SK-N-SH (cell line): ENCODE data around the gene DNMBP. TPM values are rescaled to one million over a fixed set of nuclear protein-coding genes. Genes with fewer than 3 reads are reported as not detected.
A peak's percentile ranks its signal among the peaks of the same experiment; 100 is the strongest.

Experiments used
- CTCF ChIA-PET: fragments of 300-600, 350-600 bp; formaldehyde crosslinking; extraction: SDS; loops from one replicate; lab custom pipeline; 2021; lab: Yijun Ruan, JAX
- POLR2A ChIA-PET: fragments of 350-600 bp; sonication (Branson Sonifier 250); formaldehyde crosslinking; extraction: SDS; loops from one replicate; lab custom pipeline; 2020; ENCODE audit warnings: antibody characterized with exemption, inconsistent platforms; lab: Yijun Ruan, JAX
- DNase-seq: peaks from one replicate; pipeline ENCODE4 v3.0.0; 2012
- H2AFZ ChIP-seq: fragments of 200-600 bp; sonication (generic); 2 replicates; pipeline ENCODE4 v1.8.1; 2016; ENCODE audit warnings: antibody characterized with exemption, mild to moderate bottlenecking, low read depth
- H3F3A ChIP-seq: fragments of 200-600 bp; sonication (generic); replicated peaks from 2 replicates; pipeline ENCODE3; 2016; ENCODE audit warnings: antibody characterized with exemption, mild to moderate bottlenecking; ENCODE audit not compliant: insufficient read depth
- H3K27ac ChIP-seq, 2 experiments: fragments of 200-500 bp in 1 of 2; fragments of 200-600 bp in 1 of 2; sonication (Bioruptor generic) in 1 of 2; sonication (generic), shearing (Covaris generic) in 1 of 2; 2 replicates each; pipeline versions ENCODE4 v1.5.1 to v1.6.1; 2014 to 2016; ENCODE audit warnings: low read depth in 2 of 2, inconsistent platforms in 1 of 2, low read length in 1 of 2, mild to moderate bottlenecking in 1 of 2, mixed read lengths in 1 of 2
- H3K27me3 ChIP-seq: fragments of 200-600 bp; sonication (generic), shearing (Covaris generic); 2 replicates; pipeline ENCODE4 v1.6.1; 2016; ENCODE audit warnings: mixed run types; ENCODE audit not compliant: insufficient read depth
- H3K36me3 ChIP-seq, 2 experiments: fragments of 200-500 bp in 1 of 2; fragments of 200-600 bp in 1 of 2; sonication (Bioruptor generic) in 1 of 2; sonication (generic) in 1 of 2; replicated peaks in 1 of 2; 2 replicates each; pipeline versions ENCODE3 to v1.5.1; 2014 to 2016; ENCODE audit warnings: low read length in 1 of 2, mild to moderate bottlenecking in 1 of 2; ENCODE audit not compliant: insufficient read depth in 2 of 2, control insufficient read depth in 1 of 2
- H3K4me1 ChIP-seq, 2 experiments: fragments of 200-500 bp in 1 of 2; fragments of 200-600 bp in 1 of 2; sonication (Bioruptor generic) in 1 of 2; sonication (generic), shearing (Covaris generic) in 1 of 2; 2 replicates each; pipeline versions ENCODE4 v1.5.1 to v1.6.1; 2014 to 2016; ENCODE audit warnings: low read depth in 1 of 2, low read length in 1 of 2, mixed run types in 1 of 2; ENCODE audit not compliant: insufficient read depth in 2 of 2, control insufficient read depth in 1 of 2
- H3K4me2 ChIP-seq: fragments of 200-600 bp; sonication (generic), shearing (Covaris generic); 2 replicates; pipeline ENCODE4 v1.6.1; 2017; ENCODE audit warnings: mixed run types
- H3K4me3 ChIP-seq, 2 experiments: fragments of 200-500 bp in 1 of 2; fragments of 200-600 bp in 1 of 2; sonication (Bioruptor generic) in 1 of 2; sonication (generic), shearing (Covaris generic) in 1 of 2; 2 replicates each; pipeline versions ENCODE4 v1.5.1 to v1.8.1; 2014 to 2016; ENCODE audit warnings: low read depth in 2 of 2, inconsistent platforms in 1 of 2, low read length in 1 of 2, mild to moderate bottlenecking in 1 of 2, mixed read lengths in 1 of 2, moderate library complexity in 1 of 2
- H3K79me2 ChIP-seq: fragments of 200-600 bp; sonication (generic); 2 replicates; pipeline ENCODE4 v1.8.1; 2017; ENCODE audit warnings: mild to moderate bottlenecking; ENCODE audit not compliant: insufficient read depth
- H3K9ac ChIP-seq: fragments of 200-600 bp; sonication (generic); 2 replicates; pipeline ENCODE4 v1.6.1; 2017; ENCODE audit warnings: mixed run types
- H3K9me2 ChIP-seq: fragments of 200-600 bp; sonication (generic); 2 replicates; pipeline ENCODE4 v1.6.1; 2017; ENCODE audit warnings: mixed run types
- H3K9me3 ChIP-seq: fragments of 200-600 bp; sonication (generic); 2 replicates; pipeline ENCODE4 v1.6.1; 2017; ENCODE audit warnings: mixed run types, mild to moderate bottlenecking, moderate library complexity
- H4K20me1 ChIP-seq: fragments of 200-600 bp; sonication (generic); 2 replicates; pipeline ENCODE4 v1.6.1; 2017; ENCODE audit warnings: mild to moderate bottlenecking, mixed run types; ENCODE audit not compliant: insufficient read depth
- MXI1 ChIP-seq: IDR thresholded peaks from 2 replicates; pipeline ENCODE4 v1.6.1; 2012; ENCODE audit warnings: mild to moderate bottlenecking, low read depth, low read length, improper control_type of control experiment
- RCOR1 ChIP-seq: fragments of 150-350 bp; IDR thresholded peaks from 2 replicates; pipeline ENCODE4 v1.6.1; 2017; ENCODE audit warnings: antibody characterized with exemption, low read length
- SIN3A ChIP-seq: IDR thresholded peaks from 2 replicates; pipeline ENCODE4 v1.6.1; 2012; ENCODE audit warnings: low read depth, mild to moderate bottlenecking, low read length, moderate library complexity, borderline replicate concordance
- SMC3 ChIP-seq: IDR thresholded peaks from 2 replicates; pipeline ENCODE4 v1.6.1; 2012; ENCODE audit warnings: low read depth, low read length, improper control_type of control experiment
- TEAD4 ChIP-seq: IDR thresholded peaks from 2 replicates; pipeline ENCODE4 v1.4.0; 2012; ENCODE audit warnings: mild to moderate bottlenecking, borderline replicate concordance; ENCODE audit not compliant: insufficient read depth
- WGBS: methylation state at CpG from one replicate; pipeline ENCODE4 v1.1.6; 2017; ENCODE audit warnings: low lambda C conversion rate; 5-methylcytosine and 5-hydroxymethylcytosine counted together
- polyA plus RNA-seq, 3 experiments: library from polyadenylated mRNA; depleted of rRNA; stranded (reverse); fragments of >200 nt; gene quantifications; 2 replicates each; pipeline ENCODE4 v1.2.3, GENCODE V29; 2012
- TF ChIP-seq, protein P1 (sequence below): IDR thresholded peaks from 2 replicates; pipeline ENCODE4 v1.4.0; 2012; ENCODE audit warnings: low read depth, borderline replicate concordance
- TF ChIP-seq, protein P2 (sequence below): IDR thresholded peaks from 2 replicates; pipeline ENCODE4; 2012

Gene DNMBP
- polyA plus RNA-seq, 1 of the 3 experiments (the other 2 are of a cell fraction), result 40.2 TPM

DNA sequence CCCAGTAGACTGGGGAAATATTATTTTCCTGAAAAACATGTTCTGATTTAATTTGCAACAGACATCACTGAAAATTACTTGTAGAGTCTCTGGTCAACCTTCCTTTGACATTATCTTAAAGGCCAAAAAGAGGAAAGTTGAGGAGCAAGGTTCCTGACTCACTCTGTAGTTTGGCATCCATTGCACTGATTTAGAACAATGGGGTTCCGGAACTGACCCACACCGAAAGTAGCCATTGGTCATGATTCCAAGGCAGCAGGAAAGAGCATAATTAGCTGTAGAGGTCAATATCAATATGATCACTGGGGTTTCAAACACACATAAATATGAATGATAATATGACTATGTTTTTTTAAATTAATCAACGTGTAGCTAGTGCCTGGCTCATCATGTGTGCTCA, 65.8 kb downstream of the DNMBP start:
- H3K27ac ChIP-seq, result peak overlapping the region in 1 of 2 experiments; percentile 78; a peak in 1 of 4 replicates
- 88% methylated on average over 3 of the region's 3 CpGs for WGBS
- POLR2A ChIA-PET, result no interaction called here
- peaks cover 0 to 19% of the 10 kb centered on the region in 2 experiments for H3K36me3 ChIP-seq
- no peak overlapping the region for H3K4me2 ChIP-seq
- TF ChIP-seq, protein P1, sequence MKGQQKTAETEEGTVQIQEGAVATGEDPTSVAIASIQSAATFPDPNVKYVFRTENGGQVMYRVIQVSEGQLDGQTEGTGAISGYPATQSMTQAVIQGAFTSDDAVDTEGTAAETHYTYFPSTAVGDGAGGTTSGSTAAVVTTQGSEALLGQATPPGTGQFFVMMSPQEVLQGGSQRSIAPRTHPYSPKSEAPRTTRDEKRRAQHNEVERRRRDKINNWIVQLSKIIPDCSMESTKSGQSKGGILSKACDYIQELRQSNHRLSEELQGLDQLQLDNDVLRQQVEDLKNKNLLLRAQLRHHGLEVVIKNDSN, result no peak
- TF ChIP-seq RCOR1 (no peak), TEAD4 (no peak), SIN3A (no peak)
- H4K20me1 ChIP-seq, result peaks cover 73% of the 10 kb centered on the region
- no peaks in the 10 kb centered on the region for H3K27me3 ChIP-seq
- H3F3A ChIP-seq, result peaks cover 30% of the 10 kb centered on the region
- no peak for DNase-seq
- peaks cover 0 to 20% of the 10 kb centered on the region in 2 experiments; a peak in 2 of 4 replicates for H3K4me1 ChIP-seq
- H3K9me2 ChIP-seq, result no peaks in the 10 kb centered on the region
- no peak overlapping the region for H3K4me3 ChIP-seq
- H3K9me3 ChIP-seq, result no peaks in the 10 kb centered on the region
- H3K79me2 ChIP-seq, result peaks cover 100% of the 10 kb centered on the region
- no peak overlapping the region for H3K9ac ChIP-seq
- H2AFZ ChIP-seq, result no peak overlapping the region
- CTCF ChIA-PET, result interaction anchor here (0.9 to 1.2 kb wide), 2 partner anchors 66 to 101 kb away, joined by 3 to 6 read pairs; partner anchors contain the start of gene DNMBP

DNA sequence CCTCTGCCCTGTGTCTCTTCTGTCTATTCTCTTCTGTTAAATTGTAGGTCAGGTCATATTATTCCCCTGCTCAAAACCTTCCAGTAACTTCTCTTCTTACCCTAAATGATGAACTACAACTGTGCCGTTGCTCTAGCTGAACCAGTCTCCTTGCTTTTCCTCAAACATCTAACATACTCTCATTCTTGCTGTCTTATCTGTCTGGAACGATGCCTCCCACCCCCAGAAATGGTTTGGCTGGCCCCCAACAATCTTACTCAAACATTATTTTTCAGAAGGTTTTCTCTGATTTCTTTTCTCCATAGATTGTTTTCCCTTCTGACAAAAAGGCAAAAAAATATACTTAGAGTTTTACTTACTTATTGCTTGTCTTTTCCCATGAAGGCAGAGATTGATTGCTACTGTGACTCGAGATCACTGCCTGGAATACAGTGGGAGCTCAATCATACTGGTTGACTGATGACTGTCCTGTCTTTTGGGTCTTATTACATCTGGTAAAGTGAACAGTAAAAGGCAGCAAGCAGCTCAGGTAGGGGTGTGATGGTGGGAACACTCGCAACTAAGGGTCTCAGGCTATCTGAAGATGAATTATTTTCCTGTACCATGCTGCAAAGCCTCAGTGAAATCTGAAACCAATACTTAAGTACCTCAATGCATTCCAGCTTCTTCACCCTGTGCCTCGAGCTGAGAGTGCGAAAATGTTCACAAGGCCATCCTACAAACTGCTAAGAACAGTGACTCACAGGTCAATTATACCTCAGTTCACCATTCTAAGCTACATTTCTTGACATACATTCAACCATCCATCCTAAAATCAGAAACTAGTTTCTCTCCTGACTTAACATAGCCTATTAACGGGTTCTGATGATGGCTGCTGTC, 67.6 kb downstream of the DNMBP start:
- no peaks in the 10 kb centered on the region for H3K9me2 ChIP-seq
- DNase-seq, result no peak
- H3K9me3 ChIP-seq, result no peaks in the 10 kb centered on the region
- no peak overlapping the region for H3K4me2 ChIP-seq
- H3F3A ChIP-seq, result peaks cover 27% of the 10 kb centered on the region
- no peak for TF ChIP-seq MXI1
- TF ChIP-seq SMC3, result no peak
- TF ChIP-seq, protein P2, sequence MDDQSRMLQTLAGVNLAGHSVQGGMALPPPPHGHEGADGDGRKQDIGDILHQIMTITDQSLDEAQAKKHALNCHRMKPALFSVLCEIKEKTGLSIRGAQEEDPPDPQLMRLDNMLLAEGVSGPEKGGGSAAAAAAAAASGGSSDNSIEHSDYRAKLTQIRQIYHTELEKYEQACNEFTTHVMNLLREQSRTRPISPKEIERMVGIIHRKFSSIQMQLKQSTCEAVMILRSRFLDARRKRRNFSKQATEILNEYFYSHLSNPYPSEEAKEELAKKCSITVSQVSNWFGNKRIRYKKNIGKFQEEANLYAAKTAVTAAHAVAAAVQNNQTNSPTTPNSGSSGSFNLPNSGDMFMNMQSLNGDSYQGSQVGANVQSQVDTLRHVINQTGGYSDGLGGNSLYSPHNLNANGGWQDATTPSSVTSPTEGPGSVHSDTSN, result 0 out of 2 replicates have a peak, but pooled peaks have one; percentile 21
- 82% methylated on average over 7 of the region's 7 CpGs for WGBS
- peaks cover 0 to 25% of the 10 kb centered on the region in 2 experiments; a peak in 2 of 4 replicates for H3K4me1 ChIP-seq
- no peaks in the 10 kb centered on the region for H3K27me3 ChIP-seq
- peaks cover 0 to 26% of the 10 kb centered on the region in 2 experiments for H3K36me3 ChIP-seq
- peaks cover 78% of the 10 kb centered on the region for H4K20me1 ChIP-seq
- H2AFZ ChIP-seq, result no peak overlapping the region
- CTCF ChIA-PET, result interaction anchor here (1.3 kb wide), 2 partner anchors 96 to 103 kb away, joined by 3 to 5 read pairs; no protein-coding TSS in a partner anchor
- H3K4me3 ChIP-seq, result no peak overlapping the region
- H3K9ac ChIP-seq, result no peak overlapping the region
- H3K79me2 ChIP-seq, result peaks cover 100% of the 10 kb centered on the region
- POLR2A ChIA-PET, result no interaction called here
- H3K27ac ChIP-seq, result peak overlapping the region in 1 of 2 experiments; percentile 28; a peak in 1 of 4 replicates
